ENCODE results near the gene PARN. TPM values are rescaled to one million over a fixed set of nuclear protein-coding genes. Genes with fewer than 3 reads are reported as not detected.

PARN gene
- total and polyA plus RNA-seq, 9 of the 15 experiments (the other 6 are each of a cell fraction or from before 2014, with no cell fraction given) = 9.6 to 51.3 (median 40.4) TPM

GRCh38 chr16:14483819-14484385, 146.2 kb downstream of the PARN start (continued):
- TF ChIP-seq ZNF253 (CRISPR knock-in tag; conservative IDR thresholded peaks at IDR 0.05) (no peak), ELK1 (CRISPR knock-in tag; IDR thresholded peaks at IDR 0.05) (no peak), SAFB2 (IDR thresholded peaks at IDR 0.05; ENCODE audit: borderline replicate concordance, low read depth, low read length, severe bottlenecking) (no peak), RREB1 (CRISPR knock-in tag; IDR thresholded peaks at IDR 0.05) (no peak), SAFB (IDR thresholded peaks at IDR 0.05; ENCODE audit: borderline replicate concordance, low read depth, low read length) (no peak)

All from K562 (cell line).